HT1080 (cell line): ENCODE data around the gene OPA3. TPM values are rescaled to one million over a fixed set of nuclear protein-coding genes. Genes with fewer than 3 reads are reported as not detected.
A peak's percentile ranks its signal among the peaks of the same experiment; 100 is the strongest.

Experiments used
- DNase-seq: peaks from one replicate; pipeline ENCODE4 v3.0.0-alpha.2; 2015; ENCODE audit warnings: low read depth
- total RNA-seq: library from RNA; depleted of rRNA; stranded (reverse); fragments of >200 nt; shearing (Covaris generic); gene quantifications from 2 replicates; pipeline ENCODE4 v1.2.3, GENCODE V29; 2014

OPA3 gene
- total RNA-seq, 1 experiment from 2014 or later, result 14.3 TPM

DNA sequence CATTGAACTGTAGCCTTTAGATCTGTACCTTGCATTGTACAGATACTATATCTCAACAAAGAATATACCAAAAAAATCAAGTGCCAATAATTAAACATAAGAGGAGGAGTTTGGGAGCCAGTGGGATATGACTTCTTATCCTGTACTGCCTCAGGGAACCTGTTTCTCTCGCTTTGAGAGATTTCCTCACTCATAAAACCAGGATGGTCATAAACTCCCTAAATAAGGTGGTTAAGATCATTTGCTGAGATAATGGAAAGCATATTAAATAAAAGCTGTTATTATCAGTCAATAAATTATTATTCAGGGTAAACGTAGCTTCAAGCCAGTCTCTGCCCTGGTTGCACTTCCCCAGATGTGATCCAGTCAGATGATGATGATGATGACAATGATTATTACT, 17.0 kb downstream of the OPA3 start:
- no peak for DNase-seq

GRCh38 chr19:45564131-45564780, 20.3 kb downstream of the OPA3 start:
- DNase-seq, result no peak

DNA sequence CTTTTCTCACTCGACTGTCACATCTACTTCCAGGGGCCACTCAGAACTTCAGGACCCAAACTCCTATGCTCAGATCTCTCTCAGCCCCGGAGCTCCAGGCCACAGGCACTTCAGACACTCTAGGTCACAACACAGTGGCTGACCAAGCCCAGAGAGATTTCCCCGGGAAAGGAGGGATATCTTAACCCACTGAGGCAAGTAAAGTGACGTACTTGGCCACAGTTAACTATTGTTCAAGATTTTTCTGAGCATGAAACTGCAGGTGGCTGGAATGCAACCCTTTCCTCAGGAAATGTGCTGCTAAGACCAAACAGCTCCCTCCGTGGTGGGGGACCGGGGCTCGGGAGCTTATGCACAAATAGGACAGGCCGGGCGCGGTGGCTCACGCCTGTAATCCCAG, 23.9 kb downstream of the OPA3 start:
- no peak for DNase-seq

DNA sequence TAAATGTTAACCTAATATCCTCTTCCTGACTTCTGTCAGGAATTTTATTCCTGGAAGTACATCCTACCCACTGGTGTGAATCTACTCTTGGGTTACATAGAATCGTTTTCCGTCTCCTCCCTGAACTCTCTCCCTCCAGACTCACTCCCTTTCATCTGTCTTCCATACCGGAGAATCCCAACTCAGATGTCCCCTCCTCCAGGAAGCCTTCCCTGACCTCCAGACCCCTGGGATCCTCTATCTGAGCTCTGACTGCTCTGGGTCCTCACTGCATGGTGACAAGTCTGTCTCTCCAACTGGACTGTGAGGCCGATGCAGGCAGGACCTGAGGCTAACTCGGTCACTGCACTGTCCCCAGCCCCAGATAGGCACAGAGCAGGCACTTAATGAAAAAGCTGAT, 24.6 kb downstream of the OPA3 start:
- no peak for DNase-seq

DNA sequence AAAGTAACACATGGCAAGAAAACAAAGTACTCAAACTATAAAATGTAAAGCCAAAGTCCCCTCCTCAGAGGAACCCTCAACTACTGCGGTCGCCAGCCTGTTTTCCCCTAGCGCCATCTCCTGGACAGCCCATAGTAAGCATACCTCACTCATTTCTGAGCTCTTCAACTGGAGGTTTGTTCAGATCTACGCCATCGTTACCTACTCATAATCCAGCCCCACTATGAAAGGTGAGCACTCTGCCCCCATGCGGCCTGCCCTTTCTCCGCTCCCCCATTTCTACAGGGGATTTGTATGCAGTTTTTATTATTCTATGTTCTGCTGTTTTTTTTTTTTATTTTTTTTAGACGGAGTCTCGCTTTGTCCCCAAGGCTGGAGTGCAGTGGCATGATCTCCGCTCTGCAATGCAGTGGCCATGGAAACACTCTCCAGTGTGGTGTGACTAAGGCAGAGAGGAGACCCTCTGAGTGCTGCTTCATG, 26.2 kb downstream of the OPA3 start:
- DNase-seq, result peak; percentile 36

DNA sequence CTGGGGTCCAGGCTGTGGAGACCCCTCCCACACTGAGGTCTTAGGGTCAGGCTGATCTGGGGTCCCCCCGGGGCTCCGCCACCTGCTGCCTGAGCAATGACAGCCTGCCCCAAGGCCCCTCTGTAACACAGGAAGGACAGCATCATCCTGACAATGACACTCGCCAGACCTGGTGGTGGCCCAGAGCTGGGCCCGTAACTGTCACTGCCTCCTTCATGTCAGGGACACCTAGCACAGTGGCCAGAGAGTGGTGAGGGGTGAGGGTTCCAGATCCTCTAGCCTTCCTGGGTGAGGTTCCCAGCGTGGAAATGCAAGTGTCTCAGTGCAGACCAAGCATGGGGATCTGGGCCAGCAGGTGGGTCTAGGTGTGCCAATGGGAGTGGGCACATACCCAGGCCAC, 27.8 kb downstream of the OPA3 start:
- DNase-seq, result no peak

GRCh38 chr19:45554481-45554880, 30.1 kb downstream of the OPA3 start:
- DNase-seq, result no peak

- no peak for DNase-seq
Measured at GRCh38 chr19:45553464-45553863, 31.1 kb downstream of the OPA3 start.

DNA sequence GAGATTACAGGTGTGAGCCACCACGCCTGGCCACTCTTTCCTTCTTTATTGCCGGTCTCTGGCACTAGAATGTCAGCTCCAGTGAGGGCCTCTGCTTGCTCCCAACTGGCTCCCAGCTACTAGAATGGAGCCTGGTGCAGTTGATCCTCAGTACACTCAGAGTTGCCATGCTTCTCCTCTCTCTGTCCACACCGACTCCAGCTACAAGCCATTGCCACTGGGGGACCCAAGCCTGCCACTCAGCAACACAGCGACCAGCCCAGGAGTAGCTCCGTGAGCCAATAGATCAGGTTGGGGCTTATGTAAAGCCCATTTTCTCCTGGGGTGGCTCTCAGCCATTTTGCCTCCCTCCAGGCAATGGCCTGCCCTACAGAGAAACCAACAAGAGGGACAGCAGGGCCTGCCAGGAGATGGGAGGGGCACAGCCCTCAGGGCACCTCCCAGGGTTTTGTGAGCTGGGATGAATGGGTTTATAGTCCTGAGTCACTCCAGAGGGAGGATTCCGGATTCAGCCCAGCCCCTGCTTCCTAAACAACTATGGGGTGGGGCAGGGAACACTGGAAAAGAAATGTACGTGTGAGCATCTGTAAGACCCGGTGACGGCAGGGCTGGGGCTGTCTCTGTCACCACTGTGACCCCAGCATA, 36.5 kb downstream of the OPA3 start:
- DNase-seq, result peak; percentile 77

- no peak for DNase-seq
Measured at GRCh38 chr19:45547211-45547770, 37.3 kb downstream of the OPA3 start.

- DNase-seq, result no peak
Measured at GRCh38 chr19:45542234-45542668, 42.4 kb downstream of the OPA3 start.

- DNase-seq, result no peak
Measured at GRCh38 chr19:45539459-45539858, 45.1 kb downstream of the OPA3 start.

DNA sequence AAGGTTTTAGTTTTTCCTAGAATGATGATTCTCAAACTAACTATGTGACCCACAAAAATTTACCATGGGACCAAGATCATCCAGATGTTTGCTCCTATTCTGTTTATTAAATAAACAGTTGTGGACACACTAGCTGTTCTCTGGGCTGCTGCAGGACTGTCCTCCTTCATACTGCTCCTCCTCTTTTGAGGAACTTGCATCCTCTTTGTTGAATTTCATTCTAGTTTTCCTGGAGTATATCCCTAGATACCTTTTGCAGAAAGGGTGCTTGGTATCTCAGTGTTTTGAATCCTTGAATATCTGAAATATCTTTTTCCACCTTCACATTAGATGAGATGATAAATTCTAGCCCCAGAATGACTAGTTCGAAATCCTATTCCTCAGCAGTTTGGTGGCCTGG, 53.3 kb downstream of the OPA3 start:
- no peak for DNase-seq

DNA sequence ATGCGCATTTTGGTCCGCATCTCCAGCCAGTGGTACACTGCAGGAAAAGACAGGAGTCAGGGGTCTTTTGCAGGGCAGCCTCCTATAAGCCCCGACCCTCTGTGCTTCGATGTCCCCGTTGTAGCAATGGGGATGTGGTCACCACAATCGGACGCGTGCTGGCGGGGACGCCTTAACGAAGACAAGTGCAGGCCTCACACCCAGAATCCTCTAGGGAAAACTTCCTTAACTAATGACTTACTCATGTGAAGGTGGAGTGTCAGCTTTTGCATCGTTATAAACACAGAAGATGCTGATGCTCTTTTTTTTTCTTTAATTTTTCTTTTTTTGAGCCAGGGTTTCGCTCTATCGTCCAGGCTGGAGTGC, 55.2 kb downstream of the OPA3 start:
- DNase-seq, result no peak

DNA sequence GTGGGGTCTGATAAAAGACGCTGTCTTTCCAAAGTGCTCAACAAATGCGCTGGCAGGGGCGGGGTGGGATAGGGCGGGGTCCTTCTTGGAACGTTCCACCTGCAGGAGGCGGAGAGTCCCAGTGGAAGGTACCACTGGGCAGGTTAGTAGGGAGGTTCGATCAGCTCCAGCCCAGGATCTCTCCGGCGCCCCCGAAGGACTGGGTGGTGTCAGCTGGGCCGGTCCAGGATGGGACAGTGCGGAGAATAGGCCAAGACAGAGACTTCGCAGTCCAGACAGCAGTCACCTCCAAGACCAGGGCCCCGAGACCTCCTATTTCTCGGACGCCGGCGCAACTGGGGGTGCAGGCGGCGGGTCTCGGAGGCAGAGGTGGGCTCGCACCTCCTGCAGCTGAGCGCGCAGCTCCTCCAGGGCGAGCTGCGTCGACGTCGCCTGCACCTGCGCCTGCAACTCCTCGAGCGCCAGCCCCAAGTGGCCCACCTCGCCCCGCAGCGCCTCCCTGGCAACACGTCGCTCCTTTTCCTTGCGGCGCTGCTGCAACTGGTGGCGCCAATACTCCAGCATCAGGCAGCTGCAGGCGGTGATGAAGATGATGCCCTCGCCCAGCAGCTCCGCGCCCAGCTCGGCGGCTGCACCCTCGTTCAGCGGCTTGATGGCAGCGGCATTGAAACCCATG, 55.7 kb downstream of the OPA3 start:
- no peak for DNase-seq

DNA sequence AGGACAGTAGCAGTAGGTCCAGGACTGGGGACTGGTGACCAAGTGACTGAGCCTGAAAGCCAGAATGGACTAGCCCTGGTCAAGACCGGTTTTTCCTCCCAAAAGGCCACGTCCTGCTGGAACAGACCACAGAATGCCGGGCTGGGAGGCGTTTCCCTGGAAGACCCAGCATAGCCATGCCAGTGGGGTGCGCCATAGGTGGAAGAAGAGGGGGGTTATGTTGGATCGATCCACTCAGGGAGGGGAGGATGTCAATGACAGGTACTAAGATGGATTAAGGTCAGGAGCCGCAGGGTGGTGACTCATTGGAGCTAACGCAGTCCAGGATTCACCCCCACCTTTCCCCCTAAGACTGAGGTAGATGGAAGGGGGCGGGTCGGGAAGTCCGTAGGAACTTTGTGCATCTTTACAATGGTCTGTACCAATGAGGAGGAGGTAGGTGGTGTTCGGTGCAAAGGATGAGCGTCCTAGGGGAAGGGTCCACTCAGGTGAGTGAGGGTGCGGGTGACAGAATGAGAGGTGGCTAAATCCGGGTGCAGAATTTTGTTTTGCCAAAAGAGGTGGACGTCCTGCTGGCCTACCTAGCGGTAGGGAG, 56.4 kb downstream of the OPA3 start:
- peak; percentile 29 for DNase-seq

DNA sequence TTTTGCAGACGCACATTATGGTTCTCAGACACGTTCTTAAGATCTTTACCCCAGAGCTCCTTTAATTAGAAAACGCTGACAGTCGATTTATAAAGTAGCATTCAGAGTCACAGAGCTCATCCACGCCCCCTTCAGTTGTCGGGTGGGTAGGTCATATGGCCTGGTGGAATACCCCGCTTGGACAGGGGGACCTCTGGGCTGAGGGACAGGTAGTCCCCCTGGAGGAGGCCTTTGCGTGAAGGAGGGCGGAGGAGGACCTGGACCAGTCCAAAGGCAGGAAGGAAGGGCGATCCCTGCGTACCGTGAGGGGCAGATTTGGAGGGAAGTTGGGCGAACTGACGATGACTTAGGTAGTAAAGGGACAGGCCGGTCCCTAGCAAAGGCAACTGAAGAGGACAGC, 56.9 kb downstream of the OPA3 start:
- no peak for DNase-seq

- DNase-seq, result no peak
Measured at GRCh38 chr19:45526971-45527370, 57.6 kb downstream of the OPA3 start.

- peak; percentile 66 for DNase-seq
Measured at GRCh38 chr19:45526143-45526542, 58.5 kb downstream of the OPA3 start.

- no peak for DNase-seq
Measured at GRCh38 chr19:45524575-45525129, 60.0 kb downstream of the OPA3 start.

DNA sequence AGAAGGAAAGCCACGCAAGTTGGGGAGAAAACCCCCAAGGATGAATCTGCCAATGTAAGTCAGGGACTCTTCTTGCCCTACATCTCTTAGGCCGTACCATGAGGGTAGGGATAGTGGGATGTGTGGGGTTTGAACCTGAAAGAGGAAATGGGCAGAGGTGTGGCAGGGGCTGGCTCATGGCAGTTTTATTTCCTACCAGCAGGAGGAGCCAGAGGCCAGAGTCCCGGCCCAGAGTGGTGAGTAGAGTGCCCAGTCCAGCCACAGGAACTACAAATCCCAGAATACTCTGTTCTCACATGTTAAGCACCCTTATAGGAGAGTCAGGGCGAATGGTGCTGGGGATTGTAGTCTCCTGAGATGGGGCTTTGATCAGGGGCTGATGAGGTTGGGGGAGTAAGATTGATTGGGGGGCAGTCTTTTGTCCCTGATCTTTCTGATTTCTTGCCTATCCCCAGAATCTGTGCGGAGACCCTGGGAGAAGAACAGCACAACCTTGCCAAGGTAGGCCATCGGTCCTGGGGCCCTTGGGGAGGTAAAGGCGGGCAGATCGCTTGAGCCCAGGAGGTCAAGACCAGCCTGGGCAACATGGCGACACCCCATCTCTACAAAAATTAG, 60.9 kb downstream of the OPA3 start:
- DNase-seq, result peak; percentile 88
